Subcutaneous abdominal adipose tissue (tissue), 5 donors: ENCODE measurements around the gene PEX14.

Experiments used
- H3K27ac ChIP-seq: one replicate; pipeline ENCODE4 v1.7.0; 2013; ENCODE audit warnings: low read depth, mild to moderate bottlenecking, inconsistent platforms, low read length, moderate library complexity
- H3K27me3 ChIP-seq, 5 donors: one replicate each; pipeline ENCODE4 v1.7.0; 2013; ENCODE audit warnings: low read length in 5 of 5, inconsistent platforms in 1 of 5; ENCODE audit not compliant: control insufficient read depth in 5 of 5, insufficient read depth in 4 of 5
- H3K36me3 ChIP-seq, 5 donors: one replicate each; pipeline ENCODE4 v1.7.0; 2013; ENCODE audit warnings: low read length in 5 of 5; ENCODE audit not compliant: control insufficient read depth in 5 of 5, insufficient read depth in 5 of 5
- H3K4me1 ChIP-seq, 5 donors: one replicate each; pipeline ENCODE4 v1.7.0; 2013; ENCODE audit warnings: low read length in 5 of 5, mild to moderate bottlenecking in 3 of 5, moderate library complexity in 1 of 5; ENCODE audit not compliant: control insufficient read depth in 5 of 5, insufficient read depth in 5 of 5
- H3K4me3 ChIP-seq, 5 donors: one replicate each; pipeline ENCODE4 v1.7.0; 2013; ENCODE audit warnings: low read length in 5 of 5, low read depth in 1 of 5
- H3K9ac ChIP-seq, 5 donors: one replicate each; pipeline ENCODE4 v1.7.0; 2013; ENCODE audit warnings: low read length in 5 of 5, mild to moderate bottlenecking in 4 of 5, moderate library complexity in 3 of 5
- H3K9me3 ChIP-seq, 5 donors: one replicate each; pipeline ENCODE4 v1.7.0; 2013; ENCODE audit warnings: low read length in 5 of 5; ENCODE audit not compliant: control insufficient read depth in 5 of 5
- donor health status: healthy.
- donor health status: healthy.
- donor health status: healthy.
- donor health status: healthy.
- donor health status: healthy.

The PEX14 gene

GRCh38 chr1:10612436-10613160 lies 137.8 kb downstream of the PEX14 start:
- Histone ChIP-seq H3K4me3 (no peak overlapping the region), H3K36me3 (peaks cover 0 to 13% (median 7%) of the 10 kb centered on the region in 5 donors), H3K27me3 (no peaks in the 10 kb centered on the region), H3K9ac (no peak overlapping the region), H3K4me1 (no peaks in the 10 kb centered on the region), H3K27ac (no peak overlapping the region), H3K9me3 (no peaks in the 10 kb centered on the region)

GRCh38 chr1:10613340-10613739 lies 138.6 kb downstream of the PEX14 start:
- H3K9me3 ChIP-seq, result no peaks in the 10 kb centered on the region
- H3K9ac ChIP-seq, result no peak overlapping the region
- no peak overlapping the region for H3K4me3 ChIP-seq
- no peak overlapping the region for H3K27ac ChIP-seq
- H3K27me3 ChIP-seq, result no peaks in the 10 kb centered on the region
- peaks cover 0 to 18% (median 12%) of the 10 kb centered on the region in 5 donors for H3K36me3 ChIP-seq
- H3K4me1 ChIP-seq, result no peaks in the 10 kb centered on the region

GRCh38 chr1:10613861-10614260 lies 139.1 kb downstream of the PEX14 start:
- H3K4me3 ChIP-seq, result no peak overlapping the region
- H3K9me3 ChIP-seq, result no peaks in the 10 kb centered on the region
- no peaks in the 10 kb centered on the region for H3K4me1 ChIP-seq
- H3K9ac ChIP-seq, result no peak overlapping the region
- H3K27ac ChIP-seq, result no peak overlapping the region
- H3K27me3 ChIP-seq, result no peaks in the 10 kb centered on the region
- H3K36me3 ChIP-seq, result peaks cover 0 to 24% (median 17%) of the 10 kb centered on the region in 5 donors

GRCh38 chr1:10614377-10615225 lies 139.9 kb downstream of the PEX14 start:
- Histone ChIP-seq H3K9ac (no peak overlapping the region), H3K27ac (no peak overlapping the region), H3K4me3 (no peak overlapping the region), H3K27me3 (no peaks in the 10 kb centered on the region), H3K9me3 (no peaks in the 10 kb centered on the region), H3K36me3 (peaks cover 0 to 24% (median 18%) of the 10 kb centered on the region in 5 donors), H3K4me1 (no peaks in the 10 kb centered on the region)

- no peak overlapping the region for H3K27ac ChIP-seq
- no peaks in the 10 kb centered on the region for H3K9me3 ChIP-seq
- H3K4me3 ChIP-seq, result no peak overlapping the region
These were observed 140.6 kb downstream of the PEX14 start for GRCh38 chr1:10615332-10615731.

GRCh38 chr1:10615932-10616671 lies 141.4 kb downstream of the PEX14 start:
- Histone ChIP-seq H3K9me3 (no peaks in the 10 kb centered on the region), H3K4me1 (no peaks in the 10 kb centered on the region), H3K27me3 (no peaks in the 10 kb centered on the region), H3K9ac (no peak overlapping the region), H3K4me3 (no peak overlapping the region), H3K36me3 (peaks cover 0 to 24% (median 18%) of the 10 kb centered on the region in 5 donors), H3K27ac (no peak overlapping the region)

More at GRCh38 chr1:10615332-10615731, 140.6 kb downstream of the PEX14 start:
- Histone ChIP-seq H3K9ac (no peak overlapping the region), H3K4me1 (no peaks in the 10 kb centered on the region), H3K27me3 (no peaks in the 10 kb centered on the region), H3K36me3 (peaks cover 0 to 24% (median 18%) of the 10 kb centered on the region in 5 donors)

- Histone ChIP-seq H3K36me3 (peaks cover 2 to 25% (median 22%) of the 10 kb centered on the region in 5 donors), H3K9ac (no peak overlapping the region), H3K9me3 (no peaks in the 10 kb centered on the region), H3K4me3 (no peak overlapping the region), H3K4me1 (no peaks in the 10 kb centered on the region), H3K27me3 (no peaks in the 10 kb centered on the region), H3K27ac (no peak overlapping the region)
These were observed 141.9 kb downstream of the PEX14 start for GRCh38 chr1:10616696-10617095.

- Histone ChIP-seq H3K27ac (no peak overlapping the region), H3K9ac (no peak overlapping the region), H3K4me1 (no peaks in the 10 kb centered on the region), H3K27me3 (no peaks in the 10 kb centered on the region), H3K36me3 (peaks cover 2 to 32% (median 24%) of the 10 kb centered on the region in 5 donors), H3K9me3 (no peaks in the 10 kb centered on the region), H3K4me3 (no peak overlapping the region)
These were observed 142.6 kb downstream of the PEX14 start for GRCh38 chr1:10617318-10617717.

- Histone ChIP-seq H3K4me1 (no peaks in the 10 kb centered on the region), H3K9ac (no peak overlapping the region), H3K27me3 (no peaks in the 10 kb centered on the region), H3K9me3 (no peaks in the 10 kb centered on the region), H3K36me3 (peaks cover 2 to 41% (median 31%) of the 10 kb centered on the region in 5 donors), H3K27ac (no peak overlapping the region), H3K4me3 (no peak overlapping the region)
These were observed 143.5 kb downstream of the PEX14 start for GRCh38 chr1:10617931-10618885.
